DND-41 (cell line): Measurements from ENCODE around the gene RYR3.

Experiments
- ATAC-seq: fragments of 200-7000 bp; cut with Tn5 transposase; 3 replicates; pipeline ENCODE4 v1.9.1; 2021; ENCODE audit warnings: low read depth; ENCODE audit not compliant: insufficient read depth
- DNase-seq: peaks from one replicate; pipeline ENCODE4 v3.0.0-alpha.2; 2020
- H2AFZ ChIP-seq: 2 replicates; pipeline ENCODE4 v1.6.0; 2012; ENCODE audit warnings: low read depth, low read length
- H3K27ac ChIP-seq: 2 replicates; pipeline ENCODE4 v1.5.1; 2012; ENCODE audit warnings: low read length, inconsistent platforms
- H3K27me3 ChIP-seq: fragments of 200-600 bp; sonication (generic); 2 replicates; pipeline ENCODE4 v1.6.0; 2012; ENCODE audit warnings: low read length, mild to moderate bottlenecking, inconsistent platforms; ENCODE audit not compliant: insufficient read depth, poor library complexity
- H3K36me3 ChIP-seq: 2 replicates; pipeline ENCODE4 v1.5.1; 2012; ENCODE audit warnings: low read length, inconsistent platforms; ENCODE audit not compliant: insufficient read depth
- H3K4me1 ChIP-seq: 2 replicates; pipeline ENCODE4 v1.5.1; 2012; ENCODE audit warnings: mild to moderate bottlenecking, low read length; ENCODE audit not compliant: insufficient read depth
- H3K4me2 ChIP-seq: 2 replicates; pipeline ENCODE4 v1.6.0; 2012; ENCODE audit warnings: mild to moderate bottlenecking, moderate library complexity, low read length, inconsistent platforms; ENCODE audit not compliant: insufficient read depth
- H3K4me3 ChIP-seq, 2 experiments: fragments of 200-600 bp in 1 of 2; shearing (Covaris generic) in 1 of 2; 2 replicates each; pipeline ENCODE4 v1.5.1; 2012 to 2016; ENCODE audit warnings: inconsistent platforms in 2 of 2, low read length in 2 of 2, mild to moderate bottlenecking in 2 of 2, low read depth in 1 of 2, moderate library complexity in 1 of 2
- H3K79me2 ChIP-seq: 2 replicates; pipeline ENCODE4 v1.6.0; 2012; ENCODE audit warnings: low read length, inconsistent platforms; ENCODE audit not compliant: insufficient read depth
- H3K9ac ChIP-seq: 2 replicates; pipeline ENCODE4 v1.6.0; 2012; ENCODE audit warnings: low read depth, mild to moderate bottlenecking, inconsistent platforms, low read length, moderate library complexity
- H3K9me3 ChIP-seq: 2 replicates; pipeline ENCODE4 v1.5.1; 2012; ENCODE audit warnings: low read length, moderate library complexity, mild to moderate bottlenecking, inconsistent platforms; ENCODE audit not compliant: insufficient read depth, severe bottlenecking
- H4K20me1 ChIP-seq: 2 replicates; pipeline ENCODE4 v1.6.0; 2012; ENCODE audit warnings: low read length; ENCODE audit not compliant: insufficient read depth
- CTCF ChIP-seq: IDR thresholded peaks from 2 replicates; pipeline ENCODE4 v1.5.1; 2012; ENCODE audit warnings: borderline replicate concordance, low read length, moderate library complexity, mild to moderate bottlenecking; ENCODE audit not compliant: poor library complexity, severe bottlenecking; ENCODE audit errors: extremely low read depth
- EZH2 ChIP-seq: IDR thresholded peaks from 3 replicates; pipeline ENCODE4 v1.6.1; 2012; ENCODE audit warnings: borderline replicate concordance, low read depth, mild to moderate bottlenecking, moderate library complexity, low read length, inconsistent platforms; ENCODE audit not compliant: severe bottlenecking

The RYR3 gene

GRCh38 chr15:33313491-33313890 lies 2.7 kb downstream of the RYR3 start:
- no peak for ATAC-seq
- DNase-seq: no peak

GRCh38 chr15:33314069-33314468 lies 3.3 kb downstream of the RYR3 start:
- Histone ChIP-seq H2AFZ (no peak overlapping the region), H3K79me2 (no peaks in the 10 kb centered on the region), H3K27ac (no peak overlapping the region), H4K20me1 (no peaks in the 10 kb centered on the region), H3K9me3 (no peaks in the 10 kb centered on the region), H3K4me3 (no peak overlapping the region), H3K36me3 (no peaks in the 10 kb centered on the region), H3K4me2 (no peak overlapping the region), H3K9ac (no peak overlapping the region), H3K4me1 (no peaks in the 10 kb centered on the region), H3K27me3 (peaks cover 7% of the 10 kb centered on the region)
- ATAC-seq: no peak
- TF ChIP-seq EZH2 (no peak), CTCF (no peak)
- DNase-seq: no peak

More at GRCh38 chr15:33313491-33313890, 2.7 kb downstream of the RYR3 start:
- H3K27ac ChIP-seq: no peak overlapping the region
- no peaks in the 10 kb centered on the region for H4K20me1 ChIP-seq
- no peak overlapping the region for H3K4me2 ChIP-seq
- no peaks in the 10 kb centered on the region for H3K4me1 ChIP-seq
- H3K9ac ChIP-seq: no peak overlapping the region
- H3K79me2 ChIP-seq: no peaks in the 10 kb centered on the region
- H3K27me3 ChIP-seq: peaks cover 6% of the 10 kb centered on the region
- H3K36me3 ChIP-seq: no peaks in the 10 kb centered on the region
- no peak for TF ChIP-seq CTCF
- TF ChIP-seq EZH2: no peak
- H3K4me3 ChIP-seq: no peak overlapping the region
- H2AFZ ChIP-seq: no peak overlapping the region
- H3K9me3 ChIP-seq: no peaks in the 10 kb centered on the region

GRCh38 chr15:33315044-33315443 lies 4.3 kb downstream of the RYR3 start:
- Histone ChIP-seq H4K20me1 (no peaks in the 10 kb centered on the region), H3K36me3 (no peaks in the 10 kb centered on the region), H3K9ac (no peak overlapping the region), H3K4me1 (no peaks in the 10 kb centered on the region), H3K9me3 (no peaks in the 10 kb centered on the region), H3K27ac (no peak overlapping the region), H3K27me3 (peaks cover 9% of the 10 kb centered on the region), H3K79me2 (no peaks in the 10 kb centered on the region), H3K4me3 (no peak overlapping the region), H2AFZ (no peak overlapping the region), H3K4me2 (no peak overlapping the region)
- no peak for DNase-seq
- ATAC-seq: no peak
- no peak for TF ChIP-seq EZH2
- TF ChIP-seq CTCF: no peak

- Histone ChIP-seq H3K27ac (no peak overlapping the region), H2AFZ (no peak overlapping the region), H3K4me1 (peaks cover 4% of the 10 kb centered on the region), H3K27me3 (peaks cover 9% of the 10 kb centered on the region), H3K79me2 (no peaks in the 10 kb centered on the region), H3K9ac (no peak overlapping the region), H3K4me2 (no peak overlapping the region), H3K4me3 (no peak overlapping the region), H3K36me3 (no peaks in the 10 kb centered on the region), H3K9me3 (no peaks in the 10 kb centered on the region), H4K20me1 (no peaks in the 10 kb centered on the region)
- TF ChIP-seq CTCF: no peak
- no peak for TF ChIP-seq EZH2
- DNase-seq (no peak), ATAC-seq (no peak)
Measured at GRCh38 chr15:33317896-33318295, 7.1 kb downstream of the RYR3 start.
